Neural cell (in vitro differentiated cells): Measurements from ENCODE around the gene UCKL1. TPM values are rescaled to one million over a fixed set of nuclear protein-coding genes. Genes with fewer than 3 reads are reported as not detected.

ENCODE experiments used
- H2AFZ ChIP-seq: fragments of 200-600, 300-800 bp; sonication (generic), shearing (Covaris generic); 2 replicates; pipeline ENCODE4 v1.6.0; 2014; ENCODE audit warnings: low read depth, mild to moderate bottlenecking, antibody characterized with exemption, low read length, moderate library complexity
- H3F3A ChIP-seq: fragments of 200-600 bp; shearing (Covaris generic); 2 replicates; pipeline ENCODE4 v1.6.1; 2016; ENCODE audit warnings: mild to moderate bottlenecking, moderate library complexity, mixed read lengths, antibody characterized with exemption, low read length; ENCODE audit not compliant: insufficient read depth, poor library complexity, severe bottlenecking
- H3K27ac ChIP-seq: fragments of 200-600, 300-800 bp; sonication (generic), shearing (Covaris generic); 2 replicates; pipeline ENCODE4 v1.5.1; 2014; ENCODE audit warnings: mild to moderate bottlenecking, low read length, moderate library complexity
- H3K27me3 ChIP-seq: fragments of 300-800, 200-600 bp; sonication (generic), shearing (Covaris generic); 2 replicates; pipeline ENCODE4 v1.6.0; 2014; ENCODE audit warnings: mild to moderate bottlenecking, low read depth, low read length, moderate library complexity; ENCODE audit not compliant: insufficient read depth
- H3K36me3 ChIP-seq: fragments of 300-800, 200-600 bp; sonication (generic), shearing (Covaris generic); 2 replicates; pipeline ENCODE4 v1.5.1; 2014; ENCODE audit warnings: mild to moderate bottlenecking, antibody characterized with exemption, low read length, moderate library complexity; ENCODE audit not compliant: insufficient read depth
- H3K4me2 ChIP-seq: fragments of 300-800, 200-600 bp; sonication (generic), shearing (Covaris generic); 2 replicates; pipeline ENCODE4 v1.6.0; 2014; ENCODE audit warnings: mild to moderate bottlenecking, low read length
- H3K4me3 ChIP-seq: fragments of 300-800, 200-600 bp; sonication (generic), shearing (Covaris generic); 2 replicates; pipeline ENCODE4 v1.5.1; 2014; ENCODE audit warnings: mild to moderate bottlenecking, low read length, moderate library complexity
- H3K79me2 ChIP-seq: fragments of 200-600 bp; shearing (Covaris generic); replicated peaks from 2 replicates; pipeline ENCODE4 v1.6.0; 2014; ENCODE audit warnings: mild to moderate bottlenecking, low read length, moderate library complexity; ENCODE audit not compliant: insufficient read depth
- H3K9ac ChIP-seq: fragments of 300-800, 200-600 bp; sonication (generic), shearing (Covaris generic); 2 replicates; pipeline ENCODE4 v1.6.1; 2016; ENCODE audit warnings: mild to moderate bottlenecking, low read length, mixed read lengths
- H3K9me2 ChIP-seq: fragments of 200-600 bp; shearing (Covaris generic); 2 replicates; pipeline ENCODE4 v1.6.1; 2016; ENCODE audit warnings: mild to moderate bottlenecking, low read length, mixed read lengths; ENCODE audit not compliant: insufficient read depth
- H3K9me3 ChIP-seq: fragments of 200-600, 300-800 bp; sonication (generic), shearing (Covaris generic); 2 replicates; pipeline ENCODE4 v1.6.1; 2016; ENCODE audit warnings: mild to moderate bottlenecking, mixed run types, low read length, moderate library complexity, mixed read lengths
- H4K20me1 ChIP-seq: fragments of 200-600 bp; shearing (Covaris generic); 2 replicates; pipeline ENCODE4 v1.6.1; 2016; ENCODE audit warnings: mild to moderate bottlenecking, mixed run types; ENCODE audit not compliant: insufficient read depth
- EP300 ChIP-seq: fragments of 450-650 bp; conservative IDR thresholded peaks from 2 replicates; pipeline ENCODE4 v1.6.1; 2014; ENCODE audit warnings: antibody characterized with exemption, mild to moderate bottlenecking, moderate library complexity; ENCODE audit not compliant: poor library complexity, severe bottlenecking
- EZH2 ChIP-seq: fragments of 200-600, 300-800 bp; shearing (Covaris generic), sonication (generic); IDR thresholded peaks from 2 replicates; pipeline ENCODE4 v1.6.1; 2014; ENCODE audit warnings: antibody characterized with exemption, low read length, borderline replicate concordance, mild to moderate bottlenecking; ENCODE audit not compliant: insufficient read depth, poor library complexity, severe bottlenecking
- MXI1 ChIP-seq: fragments of 450-650 bp; conservative IDR thresholded peaks from 2 replicates; pipeline ENCODE4 v1.6.1; 2014; ENCODE audit warnings: antibody characterized with exemption, mild to moderate bottlenecking; ENCODE audit not compliant: poor library complexity, severe bottlenecking
- POLR2AphosphoS5 ChIP-seq: IDR thresholded peaks from 2 replicates; pipeline ENCODE4 v1.6.1; 2012
- RAD21 ChIP-seq: fragments of 450-650 bp; conservative IDR thresholded peaks from 2 replicates; pipeline ENCODE4 v1.6.1; 2014; ENCODE audit warnings: antibody characterized with exemption, mild to moderate bottlenecking, moderate library complexity
- SMC3 ChIP-seq: fragments of 450-650 bp; conservative IDR thresholded peaks from 2 replicates; pipeline ENCODE4 v1.6.1; 2014; ENCODE audit warnings: antibody characterized with exemption, mild to moderate bottlenecking, moderate library complexity; ENCODE audit not compliant: poor library complexity
- TAF1 ChIP-seq: IDR thresholded peaks from 2 replicates; pipeline ENCODE4 v1.6.1; 2012; ENCODE audit warnings: low read depth
- polyA plus RNA-seq: library from polyadenylated mRNA; depleted of rRNA; stranded (reverse); fragments of >200 nt; gene quantifications from 2 replicates; pipeline ENCODE4 v1.2.3, GENCODE V29; 2014
- TF ChIP-seq, protein P1 (sequence below): fragments of 450-650 bp; IDR thresholded peaks from 2 replicates; pipeline ENCODE4 v1.5.1; 2014; ENCODE audit warnings: antibody characterized with exemption, mild to moderate bottlenecking, moderate library complexity; ENCODE audit not compliant: poor library complexity, severe bottlenecking
- TF ChIP-seq, protein P2 (sequence below): IDR thresholded peaks from 2 replicates; pipeline ENCODE4 v1.6.1; 2012; ENCODE audit warnings: borderline replicate concordance

UCKL1 gene
- polyA plus RNA-seq, 1 donor from 2014 or later = 58.9 TPM

DNA sequence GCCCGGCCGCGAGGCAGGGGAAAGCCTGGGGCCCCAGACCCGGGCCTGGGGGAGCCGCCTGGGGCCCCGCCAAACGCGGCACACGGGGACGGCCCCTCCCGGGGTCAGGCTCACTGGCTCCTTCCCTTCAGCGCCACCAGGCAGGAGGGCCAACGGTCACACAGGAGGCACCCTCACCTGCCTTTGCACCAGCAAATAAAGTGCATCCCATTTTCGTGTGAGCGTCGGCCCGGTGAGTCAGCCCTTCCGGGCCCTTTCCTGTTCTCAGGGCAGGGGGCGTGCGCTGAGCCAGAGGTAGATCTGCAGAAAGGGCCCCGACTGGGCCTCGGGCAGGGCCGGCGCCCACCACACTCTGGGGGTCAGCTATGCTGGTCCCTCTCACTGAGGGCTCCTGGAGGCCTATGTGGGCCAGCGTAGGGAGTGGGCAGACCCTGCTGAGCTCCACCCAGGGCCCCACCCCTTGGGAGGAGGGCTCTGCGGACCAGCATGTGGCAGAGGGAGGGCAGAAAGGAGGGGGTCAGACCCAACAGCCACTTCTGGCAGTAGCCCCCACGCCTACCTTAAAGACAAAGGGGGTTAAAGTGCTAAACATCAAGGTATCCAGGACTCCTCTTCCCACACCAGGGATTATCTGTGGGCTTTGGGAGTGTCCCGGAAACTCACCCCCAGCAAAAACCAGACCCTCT lies 931 bp upstream of the UCKL1 start:
- no peaks in the 10 kb centered on the region for H3K27me3 ChIP-seq
- no peaks in the 10 kb centered on the region for H3F3A ChIP-seq
- H3K36me3 ChIP-seq = no peaks in the 10 kb centered on the region
- peak overlapping the region; percentile 98 for H3K4me3 ChIP-seq
- peak overlapping the region; percentile 84 for H3K4me2 ChIP-seq
- H3K27ac ChIP-seq = peak overlapping the region; percentile 28
- H4K20me1 ChIP-seq = no peaks in the 10 kb centered on the region
- no peaks in the 10 kb centered on the region for H3K9me2 ChIP-seq
- peak overlapping the region; percentile 45 for H3K9ac ChIP-seq
- H2AFZ ChIP-seq = no peak overlapping the region
- H3K9me3 ChIP-seq = no peaks in the 10 kb centered on the region
- TF ChIP-seq TAF1 (no peak), EZH2 (no peak), RAD21 (no peak)
- TF ChIP-seq, protein P1, sequence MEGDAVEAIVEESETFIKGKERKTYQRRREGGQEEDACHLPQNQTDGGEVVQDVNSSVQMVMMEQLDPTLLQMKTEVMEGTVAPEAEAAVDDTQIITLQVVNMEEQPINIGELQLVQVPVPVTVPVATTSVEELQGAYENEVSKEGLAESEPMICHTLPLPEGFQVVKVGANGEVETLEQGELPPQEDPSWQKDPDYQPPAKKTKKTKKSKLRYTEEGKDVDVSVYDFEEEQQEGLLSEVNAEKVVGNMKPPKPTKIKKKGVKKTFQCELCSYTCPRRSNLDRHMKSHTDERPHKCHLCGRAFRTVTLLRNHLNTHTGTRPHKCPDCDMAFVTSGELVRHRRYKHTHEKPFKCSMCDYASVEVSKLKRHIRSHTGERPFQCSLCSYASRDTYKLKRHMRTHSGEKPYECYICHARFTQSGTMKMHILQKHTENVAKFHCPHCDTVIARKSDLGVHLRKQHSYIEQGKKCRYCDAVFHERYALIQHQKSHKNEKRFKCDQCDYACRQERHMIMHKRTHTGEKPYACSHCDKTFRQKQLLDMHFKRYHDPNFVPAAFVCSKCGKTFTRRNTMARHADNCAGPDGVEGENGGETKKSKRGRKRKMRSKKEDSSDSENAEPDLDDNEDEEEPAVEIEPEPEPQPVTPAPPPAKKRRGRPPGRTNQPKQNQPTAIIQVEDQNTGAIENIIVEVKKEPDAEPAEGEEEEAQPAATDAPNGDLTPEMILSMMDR = no peak
- peaks cover 28% of the 10 kb centered on the region for H3K79me2 ChIP-seq

DNA sequence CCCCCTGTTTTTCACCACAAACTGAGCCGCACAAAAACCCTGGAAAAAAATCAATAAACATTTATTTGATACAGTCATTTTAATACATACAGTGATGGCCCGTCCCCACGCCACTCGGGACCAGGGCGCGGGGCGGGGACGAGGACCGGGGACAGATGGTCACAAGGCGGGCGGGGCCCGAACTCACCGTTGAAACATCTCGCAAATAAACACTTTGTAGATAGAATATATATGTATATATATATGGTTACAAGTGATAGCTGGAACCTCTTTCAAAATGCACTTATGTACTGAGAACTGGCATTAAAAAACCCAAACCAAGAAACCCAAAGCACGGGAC lies 418 bp upstream of the UCKL1 start:
- Histone ChIP-seq H3K79me2 (peaks cover 32% of the 10 kb centered on the region), H3K9me3 (no peaks in the 10 kb centered on the region), H3K27me3 (no peaks in the 10 kb centered on the region), H2AFZ (no peak overlapping the region), H3K9ac (peak overlapping the region; percentile 45), H4K20me1 (no peaks in the 10 kb centered on the region), H3K27ac (peak overlapping the region; percentile 28), H3K4me2 (peak overlapping the region; percentile 84), H3F3A (no peaks in the 10 kb centered on the region), H3K9me2 (no peaks in the 10 kb centered on the region), H3K36me3 (no peaks in the 10 kb centered on the region), H3K4me3 (peak overlapping the region; percentile 98)
- TF ChIP-seq MXI1 = no peak
- TF ChIP-seq, protein P2, sequence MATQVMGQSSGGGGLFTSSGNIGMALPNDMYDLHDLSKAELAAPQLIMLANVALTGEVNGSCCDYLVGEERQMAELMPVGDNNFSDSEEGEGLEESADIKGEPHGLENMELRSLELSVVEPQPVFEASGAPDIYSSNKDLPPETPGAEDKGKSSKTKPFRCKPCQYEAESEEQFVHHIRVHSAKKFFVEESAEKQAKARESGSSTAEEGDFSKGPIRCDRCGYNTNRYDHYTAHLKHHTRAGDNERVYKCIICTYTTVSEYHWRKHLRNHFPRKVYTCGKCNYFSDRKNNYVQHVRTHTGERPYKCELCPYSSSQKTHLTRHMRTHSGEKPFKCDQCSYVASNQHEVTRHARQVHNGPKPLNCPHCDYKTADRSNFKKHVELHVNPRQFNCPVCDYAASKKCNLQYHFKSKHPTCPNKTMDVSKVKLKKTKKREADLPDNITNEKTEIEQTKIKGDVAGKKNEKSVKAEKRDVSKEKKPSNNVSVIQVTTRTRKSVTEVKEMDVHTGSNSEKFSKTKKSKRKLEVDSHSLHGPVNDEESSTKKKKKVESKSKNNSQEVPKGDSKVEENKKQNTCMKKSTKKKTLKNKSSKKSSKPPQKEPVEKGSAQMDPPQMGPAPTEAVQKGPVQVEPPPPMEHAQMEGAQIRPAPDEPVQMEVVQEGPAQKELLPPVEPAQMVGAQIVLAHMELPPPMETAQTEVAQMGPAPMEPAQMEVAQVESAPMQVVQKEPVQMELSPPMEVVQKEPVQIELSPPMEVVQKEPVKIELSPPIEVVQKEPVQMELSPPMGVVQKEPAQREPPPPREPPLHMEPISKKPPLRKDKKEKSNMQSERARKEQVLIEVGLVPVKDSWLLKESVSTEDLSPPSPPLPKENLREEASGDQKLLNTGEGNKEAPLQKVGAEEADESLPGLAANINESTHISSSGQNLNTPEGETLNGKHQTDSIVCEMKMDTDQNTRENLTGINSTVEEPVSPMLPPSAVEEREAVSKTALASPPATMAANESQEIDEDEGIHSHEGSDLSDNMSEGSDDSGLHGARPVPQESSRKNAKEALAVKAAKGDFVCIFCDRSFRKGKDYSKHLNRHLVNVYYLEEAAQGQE = no peak
- TF ChIP-seq SMC3 = no peak
- TF ChIP-seq EP300 = no peak
- TF ChIP-seq, protein P1 = no peak
- no peak for TF ChIP-seq POLR2AphosphoS5
- TF ChIP-seq RAD21 = no peak
- TF ChIP-seq EZH2 = no peak
- TF ChIP-seq TAF1 = no peak
